NCI-H446 (cell line): ENCODE measurements around the gene RHAG.
"Not testable (repeated sequence)": the region's sequence is repeated elsewhere in the genome, so short reads cannot be mapped to it uniquely, and the experiment has no call there.

ENCODE experiments used
- DNase-seq, 2 experiments: peaks; one replicate each; lab custom pipeline; 2025; lab: John Stamatoyannopoulos, UW

RHAG gene

GRCh38 chr6:49635978-49636712, 494 bp downstream of the RHAG start:
- no peak for DNase-seq

- no peak for DNase-seq
These were observed 1.2 kb downstream of the RHAG start for GRCh38 chr6:49635480-49635879.

GRCh38 chr6:49634836-49635218, 1.8 kb downstream of the RHAG start:
- no peak for DNase-seq

GRCh38 chr6:49634092-49634835, 2.4 kb downstream of the RHAG start:
- DNase-seq = no peak

GRCh38 chr6:49633541-49633940, 3.1 kb downstream of the RHAG start:
- DNase-seq = no peak

GRCh38 chr6:49632727-49633126, 3.9 kb downstream of the RHAG start:
- DNase-seq = no peak

GRCh38 chr6:49629485-49630088, 7.1 kb downstream of the RHAG start:
- not testable (repeated sequence) for DNase-seq

GRCh38 chr6:49626811-49627210, 9.8 kb downstream of the RHAG start:
- no peak for DNase-seq

- no peak for DNase-seq
These were observed 18.4 kb downstream of the RHAG start for GRCh38 chr6:49618257-49618656.

GRCh38 chr6:49614144-49614543, 22.5 kb downstream of the RHAG start:
- DNase-seq = not testable (repeated sequence)

- no peak for DNase-seq
These were observed 27.4 kb downstream of the RHAG start for GRCh38 chr6:49609285-49609684.

GRCh38 chr6:49608275-49608674, 28.4 kb downstream of the RHAG start:
- not testable (repeated sequence) for DNase-seq

- no peak for DNase-seq
These were observed 29.2 kb downstream of the RHAG start for GRCh38 chr6:49607391-49607982.

- DNase-seq = peak; percentile 36 to 92
These were observed 29.8 kb downstream of the RHAG start for GRCh38 chr6:49606721-49607390.

GRCh38 chr6:49604080-49604479, 32.6 kb downstream of the RHAG start:
- DNase-seq = not testable (repeated sequence)

GRCh38 chr6:49587262-49587661, 49.4 kb downstream of the RHAG start:
- not testable (repeated sequence) for DNase-seq

- no peak for DNase-seq
These were observed 54.1 kb downstream of the RHAG start for GRCh38 chr6:49582529-49582928.

GRCh38 chr6:49579649-49580048, 57.0 kb downstream of the RHAG start:
- DNase-seq = no peak

- no peak for DNase-seq
These were observed 60.0 kb downstream of the RHAG start for GRCh38 chr6:49576618-49577017.

GRCh38 chr6:49570474-49571079, 66.1 kb downstream of the RHAG start:
- no peak for DNase-seq

GRCh38 chr6:49565855-49566254, 70.8 kb downstream of the RHAG start:
- no peak for DNase-seq

GRCh38 chr6:49565261-49565660, 71.4 kb downstream of the RHAG start:
- DNase-seq = no peak
